Measurements from ENCODE around the gene EHD4.

- TF ChIP-seq ZNF274 (IDR thresholded peaks at IDR 0.05; ENCODE audit: low read depth, low read length), result no peak
- no peak for TF ChIP-seq YY1 (IDR thresholded peaks at IDR 0.05; ENCODE audit: insufficient read depth, insufficient read length)
- no peak for TF ChIP-seq SUZ12 (IDR thresholded peaks at IDR 0.05; ENCODE audit: extremely low read depth, insufficient read depth, insufficient read length)
Measured at GRCh38 chr15:42012241-42012640, 39.9 kb upstream of the EHD4 start.
